BJ (cell line): Measurements from ENCODE around the gene ZNF784. TPM values are rescaled to one million over a fixed set of nuclear protein-coding genes. Genes with fewer than 3 reads are reported as not detected.

ENCODE experiments used
- CTCF ChIA-PET: fragments of 350-600 bp; formaldehyde crosslinking; extraction: SDS; loops from one replicate; lab custom pipeline; 2021; ENCODE audit warnings: antibody characterized with exemption, inconsistent platforms; lab: Yijun Ruan, JAX
- POLR2A ChIA-PET: fragments of 300-600 bp; sonication (Branson Sonifier 250); formaldehyde crosslinking; extraction: SDS; loops from one replicate; lab custom pipeline; 2021; ENCODE audit warnings: antibody characterized with exemption; lab: Charles Lee
- DNase-seq: peaks from one replicate; pipeline ENCODE4 v3.0.0-alpha.2; 2011; ENCODE audit warnings: low read depth
- H3K27me3 ChIP-seq: 2 replicates; pipeline ENCODE4 v1.6.0; 2011; ENCODE audit warnings: low read length; ENCODE audit not compliant: control insufficient read depth, insufficient read depth
- H3K36me3 ChIP-seq: 2 replicates; pipeline ENCODE4 v1.5.1; 2011; ENCODE audit warnings: low read length; ENCODE audit not compliant: control insufficient read depth, insufficient read depth
- H3K4me3 ChIP-seq: 2 replicates; pipeline ENCODE4 v1.5.1; 2011; ENCODE audit warnings: low read depth, mild to moderate bottlenecking, control low read depth, low read length
- CTCF ChIP-seq: IDR thresholded peaks from 2 replicates; pipeline ENCODE4 v1.5.1; 2011; ENCODE audit warnings: low read depth, mild to moderate bottlenecking, control low read depth, inconsistent platforms, low read length, moderate library complexity; ENCODE audit not compliant: insufficient read depth
- polyA plus RNA-seq: library from polyadenylated mRNA; depleted of rRNA; stranded (reverse); fragments of >200 nt; gene quantifications from 2 replicates; pipeline ENCODE4 v1.2.3, GENCODE V29; 2011

ZNF784 gene
- polyA plus RNA-seq, 1 experiment, result 4.5 TPM

GRCh38 chr19:55653651-55654322 is 29.4 kb upstream of the ZNF784 start:
- peak; percentile 100 for TF ChIP-seq CTCF
- POLR2A ChIA-PET, result interaction anchor here (0.6 to 0.9 kb wide), 2 partner anchors 14 to 17 kb away, joined by 3 to 4 read pairs; no protein-coding TSS in a partner anchor

GRCh38 chr19:55652311-55653128 is 28.2 kb upstream of the ZNF784 start:
- TF ChIP-seq CTCF, result no peak
- Histone ChIP-seq H3K27me3 (no peaks in the 10 kb centered on the region), H3K36me3 (peaks cover 2% of the 10 kb centered on the region; the same call in 1 of the 2 replicates), H3K4me3 (no peak overlapping the region)
- DNase-seq, result no peak
- CTCF ChIA-PET, result interaction anchor here (0.8 to 1.5 kb wide), 4 partner anchors 10 to 185 kb away, joined by 3 to 15 read pairs (median 6); partner anchors contain the start of gene ZNF581
- POLR2A ChIA-PET, result no interaction called here

More at GRCh38 chr19:55653651-55654322, 29.4 kb upstream of the ZNF784 start:
- Histone ChIP-seq H3K36me3 (peaks cover 2% of the 10 kb centered on the region; the same call in 1 of the 2 replicates), H3K4me3 (peak overlapping the region; percentile 97), H3K27me3 (no peaks in the 10 kb centered on the region)
- peak; percentile 97 for DNase-seq
- CTCF ChIA-PET, result interaction anchor here (0.6 to 1.7 kb wide), 20 partner anchors 9 to 656 kb away, joined by 3 to 18 read pairs (median 5); partner anchors contain the start of genes FIZ1, ZNF580, ZNF581 and ZNF865

GRCh38 chr19:55651236-55651635 is 26.9 kb upstream of the ZNF784 start:
- Histone ChIP-seq H3K36me3 (peaks cover 2% of the 10 kb centered on the region; the same call in 1 of the 2 replicates), H3K4me3 (no peak overlapping the region), H3K27me3 (no peaks in the 10 kb centered on the region)
- POLR2A ChIA-PET, result interaction anchor here (0.7 kb wide), 1 partner anchor 104 kb away, joined by 8 read pairs; no protein-coding TSS in a partner anchor
- TF ChIP-seq CTCF, result no peak
- DNase-seq, result no peak
- CTCF ChIA-PET, result no interaction called here

- DNase-seq, result no peak
- ChIA-PET POLR2A (no interaction called here), CTCF (interaction anchor here (2.0 kb wide), 1 partner anchor 18 kb away, joined by 6 read pairs; no protein-coding TSS in a partner anchor)
- Histone ChIP-seq H3K4me3 (no peak overlapping the region), H3K27me3 (no peaks in the 10 kb centered on the region), H3K36me3 (peaks cover 2% of the 10 kb centered on the region; the same call in 1 of the 2 replicates)
- no peak for TF ChIP-seq CTCF
Measured at GRCh38 chr19:55650602-55651230, 26.4 kb upstream of the ZNF784 start.
